ENCODE measurements around the gene ATP11A.
"Not testable (repeated sequence)": the region's sequence is repeated elsewhere in the genome, so short reads cannot be mapped to it uniquely, and the experiment has no call there.

ATP11A gene

GRCh38 chr13:112800807-112801206 is 111.0 kb downstream of the ATP11A start:
- DNase-seq: not testable (repeated sequence)

DNA sequence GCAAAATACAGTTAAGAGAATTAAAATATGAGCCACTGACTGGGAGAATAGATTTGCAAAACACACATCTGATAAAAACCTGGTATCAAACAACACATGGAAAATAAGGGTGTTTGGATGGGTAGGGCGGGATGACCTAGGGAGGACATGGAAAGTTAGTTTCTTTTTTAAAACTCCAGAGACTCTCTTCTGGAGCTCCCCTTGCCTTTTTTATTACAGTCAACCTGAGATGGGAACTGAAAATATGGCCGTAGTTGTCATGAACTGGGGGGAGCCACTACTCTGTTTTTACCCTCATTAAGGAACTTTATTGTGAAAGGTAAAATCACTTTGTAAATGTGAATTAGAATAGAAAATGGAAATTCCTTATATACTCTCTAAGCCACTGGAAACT is 113.0 kb downstream of the ATP11A start:
- DNase-seq: no peak

DNA sequence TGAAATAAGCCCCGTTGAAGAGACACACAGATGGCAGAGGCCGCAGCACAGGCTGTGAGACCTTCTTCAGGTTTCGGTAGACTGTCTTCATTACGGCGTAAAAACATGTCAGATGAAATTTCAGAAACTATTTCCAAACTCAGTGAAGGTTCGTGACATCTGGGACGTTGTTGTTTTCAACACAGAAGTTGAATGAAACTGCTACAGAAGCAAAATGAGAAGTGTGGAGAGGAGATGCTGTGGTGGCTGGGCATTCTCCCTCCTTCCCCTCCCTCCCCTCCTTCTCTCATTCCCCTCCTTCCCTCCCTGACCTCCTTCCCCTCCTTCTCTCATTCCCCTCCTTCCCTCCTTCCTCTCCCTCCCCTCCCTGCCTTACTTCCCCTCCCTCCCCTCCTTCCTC is 113.6 kb downstream of the ATP11A start:
- no peak for DNase-seq

DNA sequence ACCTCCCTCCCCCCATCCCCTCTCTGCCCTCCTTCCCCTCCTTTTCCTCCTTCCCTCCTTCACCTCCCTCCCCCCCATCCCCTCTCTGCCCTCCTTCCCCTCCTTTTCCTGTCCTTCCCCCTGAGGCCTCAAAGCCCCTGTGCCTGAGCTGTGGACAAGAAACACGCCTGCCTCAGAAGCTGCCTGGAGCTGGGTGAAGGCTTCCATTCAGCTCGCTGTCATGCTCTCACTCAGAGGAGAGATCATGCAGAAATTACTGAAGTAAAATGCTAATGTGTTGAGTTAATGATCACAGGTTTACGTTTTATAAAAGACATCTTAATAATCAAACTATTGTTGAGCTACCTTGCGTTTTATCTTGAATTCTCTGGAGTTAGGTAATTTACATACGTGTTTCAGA is 114.5 kb downstream of the ATP11A start:
- DNase-seq: no peak

- no peak for DNase-seq
These were observed 117.2 kb downstream of the ATP11A start for GRCh38 chr13:112806739-112807652.

DNA sequence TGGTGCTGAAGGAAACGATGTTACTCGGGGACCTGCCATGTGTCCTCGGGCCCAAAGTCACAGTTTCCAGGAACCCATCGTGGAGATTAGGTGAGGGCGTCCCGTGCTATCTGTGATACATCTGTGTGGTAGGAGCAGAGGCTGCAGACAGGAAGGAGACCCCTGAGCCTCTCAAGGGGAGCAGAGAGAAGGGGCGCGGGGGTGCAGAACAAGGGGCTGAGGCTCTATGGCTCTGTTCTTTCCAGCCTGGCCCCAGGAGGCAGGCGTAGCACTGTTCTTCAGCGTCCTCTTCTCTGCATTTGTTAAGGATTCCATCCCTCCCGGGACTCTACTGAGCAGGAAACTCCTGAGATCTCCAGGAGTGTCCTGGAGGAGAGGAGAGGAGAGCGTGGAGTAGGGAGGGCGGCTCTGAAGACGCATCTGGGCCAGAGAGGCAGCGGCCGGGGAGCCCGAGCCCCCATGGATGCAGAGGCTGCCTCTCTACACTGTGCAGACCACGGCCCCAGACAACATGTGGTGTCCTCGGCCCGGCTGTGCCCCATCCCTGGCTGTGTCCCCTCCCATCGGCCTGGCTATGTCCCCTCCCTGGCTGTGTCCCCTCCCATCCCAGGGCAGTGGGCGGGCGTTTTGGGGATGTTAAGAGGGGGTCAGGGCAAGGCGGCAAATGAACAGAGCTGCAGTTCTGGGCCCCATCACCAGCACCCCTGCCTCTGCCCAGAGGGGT is 118.0 kb downstream of the ATP11A start:
- DNase-seq: no peak

GRCh38 chr13:112808377-112809140 is 118.7 kb downstream of the ATP11A start:
- no peak for DNase-seq

DNA sequence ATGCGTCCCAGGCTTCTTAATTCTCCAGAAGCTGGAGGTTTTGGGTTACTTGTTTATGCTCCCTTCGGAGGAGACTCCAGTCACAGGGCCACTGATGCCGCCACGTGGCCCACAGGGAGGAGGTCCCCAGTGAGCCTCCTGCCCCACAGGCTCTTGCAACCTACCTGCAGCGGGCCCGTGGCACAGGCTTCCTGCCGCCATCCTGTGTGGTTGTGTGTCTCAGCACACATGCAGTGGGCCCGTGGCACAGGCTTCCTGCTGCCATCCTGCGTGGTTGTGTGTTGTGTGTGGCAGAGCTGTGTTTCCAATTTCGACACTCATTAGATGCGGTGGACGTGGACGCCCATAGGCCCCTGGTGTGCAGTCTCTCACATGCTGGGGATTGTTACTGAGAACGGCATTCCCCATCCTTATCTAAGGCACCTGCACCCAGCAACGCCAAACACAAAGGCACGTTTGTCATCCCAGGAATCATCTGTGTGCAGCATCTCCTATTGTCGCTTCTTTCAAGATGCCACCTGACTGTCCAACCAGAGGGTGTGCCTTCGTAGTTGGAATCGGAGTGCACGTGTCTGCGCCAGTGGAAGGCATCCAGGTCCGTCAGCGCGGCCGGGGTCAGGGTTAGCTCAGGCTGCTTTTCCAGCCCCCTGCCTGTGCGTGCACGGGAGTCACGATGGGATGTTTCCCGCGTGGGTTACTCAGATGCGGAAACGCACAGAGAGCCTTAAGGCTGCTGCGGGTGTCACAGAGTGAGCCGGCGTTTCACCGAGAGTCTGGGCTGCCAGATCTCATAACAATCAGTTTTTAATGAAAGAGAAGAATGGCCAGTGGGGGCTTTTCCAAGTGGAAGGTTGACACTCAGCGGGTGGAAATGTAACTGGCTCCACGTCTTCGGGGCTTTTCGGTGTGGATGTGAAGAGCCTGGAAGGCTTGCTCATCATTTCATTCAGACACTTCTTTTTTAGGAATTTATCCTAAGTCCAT is 119.8 kb downstream of the ATP11A start:
- DNase-seq: no peak

DNA sequence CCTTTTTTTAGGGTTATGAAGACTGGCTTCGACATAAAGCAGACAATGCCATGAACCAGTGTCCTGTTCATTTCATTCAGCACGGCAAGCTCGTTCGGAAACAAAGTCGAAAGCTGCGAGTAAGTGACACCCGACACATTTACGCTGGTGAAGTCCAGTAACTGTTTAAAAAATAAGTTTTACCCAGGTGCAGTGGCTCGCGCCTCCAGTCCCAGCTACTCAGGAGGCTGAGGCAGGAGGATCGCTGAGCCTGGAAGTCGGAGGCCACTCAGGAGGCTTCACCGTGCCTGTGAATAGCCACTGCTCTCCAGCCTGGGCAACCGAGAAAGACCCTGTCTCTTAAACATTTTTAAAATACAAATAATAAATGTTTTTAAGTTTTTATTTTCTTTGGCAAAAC is 120.8 kb downstream of the ATP11A start:
- no peak for DNase-seq

GRCh38 chr13:112812306-112813055 is 122.6 kb downstream of the ATP11A start:
- no peak for DNase-seq

GRCh38 chr13:112813552-112813951 is 123.7 kb downstream of the ATP11A start:
- DNase-seq: no peak

DNA sequence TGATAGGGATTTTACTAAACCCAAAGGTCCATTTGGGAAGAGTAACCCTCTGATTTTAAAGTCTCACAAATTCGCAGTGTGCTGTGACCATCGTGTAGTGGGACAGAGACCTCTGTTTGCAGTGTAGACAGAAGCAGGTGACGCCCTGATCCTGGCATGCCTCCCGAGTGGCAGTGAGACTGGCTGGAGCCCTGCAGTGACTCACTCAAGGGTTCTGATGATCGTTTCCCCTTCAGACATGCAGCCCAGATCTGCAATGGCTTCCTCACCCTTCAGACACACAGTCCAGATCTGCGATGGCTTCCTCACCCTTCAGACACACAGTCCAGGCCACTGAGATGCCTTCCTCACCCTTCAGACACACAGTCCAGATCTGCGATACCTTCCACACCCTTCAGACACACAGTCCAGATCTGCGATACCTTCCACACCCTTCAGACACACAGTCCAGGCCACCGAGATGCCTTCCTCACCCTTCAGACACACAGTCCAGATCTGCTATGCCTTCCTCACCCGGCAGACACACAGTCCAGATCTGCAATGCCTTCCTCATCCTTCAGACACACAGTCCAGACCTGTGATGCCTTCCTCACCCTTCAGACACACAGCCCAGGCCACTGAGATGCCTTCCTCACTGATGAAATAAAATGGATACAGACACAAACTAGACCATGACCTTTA is 125.2 kb downstream of the ATP11A start:
- no peak for DNase-seq

GRCh38 chr13:112815871-112816270 is 126.0 kb downstream of the ATP11A start:
- DNase-seq: no peak

- no peak for DNase-seq
These were observed 128.3 kb downstream of the ATP11A start for GRCh38 chr13:112818040-112818697.

DNA sequence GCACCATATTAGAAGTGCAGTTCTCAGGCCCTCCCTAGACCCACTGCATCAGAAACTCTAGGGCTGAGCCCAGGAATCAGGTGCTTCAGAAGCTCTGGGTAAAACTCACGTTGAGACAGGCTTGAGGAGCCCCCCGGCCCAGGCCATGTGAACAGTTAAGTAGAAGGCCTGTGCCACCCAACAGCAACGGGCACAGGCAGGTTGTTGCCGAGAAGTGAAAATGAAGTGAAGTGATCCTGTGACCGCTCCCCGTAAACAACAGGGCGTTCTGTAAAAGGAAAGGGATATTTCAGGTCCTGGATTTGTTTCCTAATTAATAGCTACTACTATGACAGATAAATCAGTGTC is 128.8 kb downstream of the ATP11A start:
- no peak for DNase-seq

DNA sequence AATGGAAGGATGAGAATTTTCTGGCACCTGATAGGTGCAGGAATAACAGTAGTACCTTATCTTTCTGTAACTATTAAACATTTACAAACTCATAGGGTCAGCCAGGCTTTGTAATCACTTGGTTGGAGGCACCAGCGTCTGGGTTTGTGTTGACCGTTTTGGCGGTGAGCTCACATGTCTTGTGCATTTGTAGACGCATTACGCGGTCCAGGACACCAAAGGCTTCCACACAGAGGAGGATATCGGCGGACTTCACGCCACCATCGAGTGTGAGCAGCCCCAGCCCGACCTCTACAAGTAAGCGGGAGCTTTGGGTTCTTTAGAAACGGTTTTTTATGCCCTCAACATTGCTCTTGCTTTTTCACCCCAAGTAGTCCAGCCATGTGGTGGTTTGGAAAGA is 129.3 kb downstream of the ATP11A start:
- no peak for DNase-seq

GRCh38 chr13:112819816-112820215 is 130.0 kb downstream of the ATP11A start:
- no peak for DNase-seq

- DNase-seq: no peak
These were observed 130.5 kb downstream of the ATP11A start for GRCh38 chr13:112820318-112820717.

DNA sequence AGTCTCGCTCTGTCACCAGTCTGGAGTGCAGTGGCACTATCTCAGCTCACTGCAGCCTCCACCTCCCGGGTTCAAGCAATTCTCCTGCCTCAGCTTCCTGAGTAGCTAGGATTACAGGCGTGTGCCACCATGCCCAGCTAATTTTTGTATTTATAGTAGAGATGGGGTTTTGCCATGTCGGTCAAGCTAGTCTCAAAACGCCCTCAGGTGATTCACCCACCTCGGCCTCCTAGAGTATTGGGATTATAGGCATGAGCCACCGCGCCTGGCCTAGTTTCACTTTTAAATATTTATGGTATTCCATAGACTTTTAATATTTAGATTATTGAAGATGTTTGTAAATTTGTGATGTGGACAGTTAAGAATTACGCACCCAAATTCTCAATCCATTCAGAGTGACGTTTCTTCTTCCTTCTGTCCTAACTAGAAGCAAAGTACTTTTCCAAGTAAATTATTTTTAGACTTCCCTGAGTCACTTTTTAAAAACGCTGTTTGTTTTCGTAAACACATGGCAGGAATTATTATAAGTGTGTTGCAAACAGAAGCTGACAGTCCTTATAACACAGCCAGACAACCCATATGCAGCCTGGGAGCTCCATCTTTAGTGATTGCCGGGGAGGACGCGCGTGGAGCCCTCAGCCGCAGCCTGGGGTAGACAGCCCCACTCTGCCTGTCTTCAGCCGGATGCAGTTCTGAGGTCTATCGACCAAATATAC is 131.7 kb downstream of the ATP11A start:
- DNase-seq: no peak

Data from fibroblast of skin of abdomen (primary cell).